ENCODE results near the gene MYRIP.
"Not testable (repeated sequence)": the region's sequence is repeated elsewhere in the genome, so short reads cannot be mapped to it uniquely, and the experiment has no call there.

Gene MYRIP

GRCh38 chr3:40264451-40264850, 455.0 kb downstream of the MYRIP start:
- TF ChIP-seq ZNF274 (IDR thresholded peaks at IDR 0.05; ENCODE audit: low read depth, low read length): no peak
- no peak overlapping the region for H3K4me3 ChIP-seq (ENCODE audit: low read length)

DNA sequence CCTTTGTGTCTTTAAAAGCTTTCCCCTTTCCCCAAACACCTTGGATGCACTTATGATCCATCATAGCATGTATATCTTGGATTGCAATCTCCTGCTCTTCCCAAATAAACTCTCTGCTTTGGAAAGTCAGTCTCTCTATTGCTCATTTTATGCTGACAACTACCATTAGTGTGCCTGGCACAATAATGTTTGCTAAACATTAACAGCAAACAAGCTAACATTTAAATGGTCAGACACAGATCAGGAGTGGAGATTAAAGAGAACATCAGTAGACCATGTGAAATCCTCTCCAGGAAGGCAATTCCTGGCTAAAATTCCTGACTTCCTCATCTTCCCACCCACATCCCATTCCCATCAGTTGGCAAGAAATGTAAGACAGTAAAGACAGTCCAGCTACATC, 455.8 kb downstream of the MYRIP start:
- no peak overlapping the region for H3K4me3 ChIP-seq (ENCODE audit: low read length)
- no peak for TF ChIP-seq ZNF274 (IDR thresholded peaks at IDR 0.05; ENCODE audit: low read depth, low read length)

DNA sequence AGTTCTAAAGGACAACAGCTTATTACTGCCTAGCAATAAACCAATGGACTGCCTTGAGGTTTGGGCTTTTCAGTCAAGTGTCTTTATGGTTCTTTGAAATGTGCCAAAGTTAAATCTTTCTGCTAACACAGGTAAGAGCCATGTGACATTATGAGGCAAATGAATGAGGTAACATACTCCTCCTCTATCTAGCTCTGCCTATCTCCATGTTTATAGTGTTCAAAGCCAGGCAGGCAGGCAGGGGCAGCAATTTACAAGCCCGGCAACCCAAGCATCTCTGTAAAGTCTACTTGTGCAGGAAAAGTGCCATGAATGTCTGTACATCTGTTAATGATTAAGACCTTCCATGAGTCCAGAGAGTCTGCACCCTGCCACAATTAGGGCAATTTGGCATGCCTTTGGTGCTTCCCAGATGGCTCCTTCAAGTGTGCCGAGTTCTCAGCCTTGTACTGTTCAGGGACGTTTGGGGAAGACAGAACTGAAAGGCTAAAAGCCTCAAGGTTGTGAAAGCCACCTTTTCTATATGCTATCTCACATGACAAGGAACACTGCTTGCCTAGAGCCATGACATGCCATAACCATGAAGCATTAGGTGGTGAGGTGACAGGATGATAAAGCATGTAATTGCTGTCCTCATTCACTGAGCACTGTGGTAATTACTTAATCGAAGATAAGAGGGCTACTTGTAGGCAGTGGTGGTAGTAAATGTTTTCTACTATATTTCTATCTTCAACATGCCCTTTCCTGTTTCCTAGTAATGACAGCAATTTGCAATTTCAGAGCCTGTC, 458.7 kb downstream of the MYRIP start:
- TF ChIP-seq ZNF274 (IDR thresholded peaks at IDR 0.05; ENCODE audit: low read depth, low read length): no peak
- no peak overlapping the region for H3K4me3 ChIP-seq (ENCODE audit: low read length)

- TF ChIP-seq ZNF274 (IDR thresholded peaks at IDR 0.05; ENCODE audit: low read depth, low read length): no peak
- no peak overlapping the region for H3K4me3 ChIP-seq (ENCODE audit: low read length)
These were observed 459.6 kb downstream of the MYRIP start for GRCh38 chr3:40268802-40269524.

GRCh38 chr3:40278791-40279190, 469.4 kb downstream of the MYRIP start:
- no peak for TF ChIP-seq ZNF274 (IDR thresholded peaks at IDR 0.05; ENCODE audit: low read depth, low read length)
- no peak overlapping the region for H3K4me3 ChIP-seq (ENCODE audit: low read length)

DNA sequence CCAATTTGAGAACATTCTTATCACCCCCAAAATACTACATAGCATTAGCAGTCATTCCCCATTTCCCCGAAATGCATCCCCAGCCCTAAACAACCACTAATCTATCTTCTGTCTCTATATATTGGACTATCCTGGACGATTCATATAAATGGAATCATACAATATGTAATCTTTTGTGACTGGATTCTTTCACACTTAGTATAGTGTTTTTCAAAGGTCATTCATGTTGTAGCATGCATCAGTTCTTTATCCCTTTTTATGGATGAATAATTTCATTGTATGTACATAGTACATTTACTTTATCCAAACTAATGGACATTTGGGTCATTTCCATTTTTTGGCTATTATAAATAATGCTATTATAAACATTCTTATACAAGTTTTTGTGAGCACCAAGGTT, 472.6 kb downstream of the MYRIP start:
- H3K4me3 ChIP-seq (ENCODE audit: low read length): no peak overlapping the region
- TF ChIP-seq ZNF274 (IDR thresholded peaks at IDR 0.05; ENCODE audit: low read depth, low read length): no peak

DNA sequence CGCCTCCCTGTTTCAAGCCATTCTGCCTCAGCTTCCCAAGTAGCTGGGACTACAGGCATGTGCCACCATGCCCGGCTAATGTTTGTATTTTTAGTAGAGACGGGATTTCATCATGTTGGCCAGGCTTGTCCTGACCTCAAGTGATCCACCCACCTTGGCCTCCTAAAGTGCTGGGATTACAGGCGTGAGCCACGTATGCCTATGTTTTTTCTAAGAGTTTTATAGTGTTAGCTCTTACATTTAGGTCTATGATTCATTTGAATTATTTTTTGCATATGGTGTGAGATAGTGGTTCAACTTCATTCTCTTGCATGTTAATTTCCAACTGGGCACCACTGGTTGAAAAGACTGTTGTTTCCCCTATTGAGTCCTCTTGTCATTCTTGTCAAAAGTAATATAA, 473.6 kb downstream of the MYRIP start:
- not testable (repeated sequence) for H3K4me3 ChIP-seq (ENCODE audit: low read length)

GRCh38 chr3:40287248-40287647, 477.8 kb downstream of the MYRIP start:
- TF ChIP-seq ZNF274 (IDR thresholded peaks at IDR 0.05; ENCODE audit: low read depth, low read length): no peak
- H3K4me3 ChIP-seq (ENCODE audit: low read length): no peak overlapping the region

GRCh38 chr3:40290396-40290795, 481.0 kb downstream of the MYRIP start:
- no peak for TF ChIP-seq ZNF274 (IDR thresholded peaks at IDR 0.05; ENCODE audit: low read depth, low read length)
- H3K4me3 ChIP-seq (ENCODE audit: low read length): no peak overlapping the region

- no peak for TF ChIP-seq ZNF274 (IDR thresholded peaks at IDR 0.05; ENCODE audit: low read depth, low read length)
These were observed 482.1 kb downstream of the MYRIP start for GRCh38 chr3:40291471-40291870.

DNA sequence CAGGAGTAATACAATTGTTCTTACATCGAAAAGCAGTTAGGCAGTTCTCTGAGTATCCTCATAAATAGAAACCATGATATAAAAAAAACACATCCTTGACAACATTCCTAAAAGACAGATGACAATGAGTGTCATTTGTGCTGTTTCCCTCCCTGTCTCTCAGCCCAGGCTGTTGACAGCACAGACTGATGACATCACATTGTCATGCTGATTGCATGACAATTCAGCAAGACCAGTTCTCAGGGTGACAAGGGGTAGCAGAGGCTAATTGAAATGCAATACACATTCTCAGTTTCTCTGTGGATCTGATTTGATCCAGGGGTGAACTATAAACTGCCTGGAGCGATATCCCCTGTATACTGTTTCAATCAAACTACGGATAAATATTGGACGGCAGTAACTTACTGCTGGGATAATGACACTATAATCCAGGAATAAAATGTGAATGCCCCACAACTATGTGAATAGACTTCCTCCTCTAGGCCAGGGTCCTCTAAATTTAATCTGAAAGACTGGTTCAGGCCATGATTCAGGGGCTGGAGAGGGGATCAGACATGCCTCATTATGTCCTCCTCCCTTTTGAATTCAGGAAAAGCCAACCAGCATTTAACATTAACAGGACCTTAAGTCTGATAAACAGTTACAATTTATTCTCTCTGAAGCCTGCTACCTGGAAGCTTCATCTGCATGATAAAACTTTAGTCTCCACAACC, 483.4 kb downstream of the MYRIP start:
- TF ChIP-seq ZNF274 (IDR thresholded peaks at IDR 0.05; ENCODE audit: low read depth, low read length): no peak
- no peak overlapping the region for H3K4me3 ChIP-seq (ENCODE audit: low read length)

More at GRCh38 chr3:40291471-40291870, 482.1 kb downstream of the MYRIP start:
- H3K4me3 ChIP-seq (ENCODE audit: low read length): no peak overlapping the region

- no peak overlapping the region for H3K4me3 ChIP-seq (ENCODE audit: low read length)
- TF ChIP-seq ZNF274 (IDR thresholded peaks at IDR 0.05; ENCODE audit: low read depth, low read length): no peak
These were observed 485.0 kb downstream of the MYRIP start for GRCh38 chr3:40294434-40294833.

GRCh38 chr3:40298075-40298474, 488.7 kb downstream of the MYRIP start:
- no peak overlapping the region for H3K4me3 ChIP-seq (ENCODE audit: low read length)
- TF ChIP-seq ZNF274 (IDR thresholded peaks at IDR 0.05; ENCODE audit: low read depth, low read length): no peak

- TF ChIP-seq ZNF274 (IDR thresholded peaks at IDR 0.05; ENCODE audit: low read depth, low read length): no peak
- no peak overlapping the region for H3K4me3 ChIP-seq (ENCODE audit: low read length)
These were observed 489.8 kb downstream of the MYRIP start for GRCh38 chr3:40299130-40299720.
